NCI-H1694 treated with DMSO at 0.1 percent for 48 hours (cell line): ENCODE measurements around the gene UHRF1.

ENCODE experiments used
- DNase-seq: peaks from one replicate; lab custom pipeline; 2025; lab: John Stamatoyannopoulos, UW

Gene UHRF1

DNA sequence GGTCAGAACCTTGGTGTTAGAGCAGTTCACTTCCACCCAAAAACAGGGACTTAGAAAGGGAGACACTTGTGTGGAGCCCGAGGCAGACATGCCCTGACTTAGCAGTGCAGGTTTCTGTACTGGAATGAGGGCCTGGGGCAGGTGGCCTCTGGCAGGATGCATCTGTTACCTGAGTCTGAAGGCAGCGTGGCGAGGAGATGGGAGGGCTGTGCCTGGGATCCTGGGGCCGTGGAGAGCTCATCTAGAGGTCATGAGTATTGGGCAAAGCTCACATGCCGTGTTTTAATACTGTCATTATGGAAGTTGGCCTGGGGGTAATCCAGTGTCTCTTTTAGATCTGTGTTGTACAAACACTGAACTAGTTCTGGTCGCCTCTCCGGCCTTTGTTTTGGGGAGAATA lies 81.0 kb downstream of the UHRF1 start:
- DNase-seq, result no peak

DNA sequence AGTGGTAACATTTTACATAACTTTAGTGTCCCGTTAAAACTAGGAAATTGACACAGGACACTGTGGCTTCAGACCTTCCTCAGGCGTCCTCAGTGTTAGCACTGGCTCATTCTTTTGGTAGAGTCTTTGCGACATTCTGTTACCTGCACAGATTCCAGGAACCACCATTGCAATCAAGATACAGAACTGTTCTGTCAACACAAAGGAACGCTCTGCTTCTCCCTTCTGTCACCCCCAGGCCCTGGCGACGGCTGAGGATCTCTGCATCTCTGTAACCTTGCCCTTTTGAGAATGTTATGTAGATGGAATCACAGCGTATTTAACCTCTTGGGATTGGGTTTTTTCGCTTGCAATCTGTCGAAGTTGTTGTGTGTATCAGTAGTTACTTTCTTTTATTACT lies 82.2 kb downstream of the UHRF1 start:
- no peak for DNase-seq

DNA sequence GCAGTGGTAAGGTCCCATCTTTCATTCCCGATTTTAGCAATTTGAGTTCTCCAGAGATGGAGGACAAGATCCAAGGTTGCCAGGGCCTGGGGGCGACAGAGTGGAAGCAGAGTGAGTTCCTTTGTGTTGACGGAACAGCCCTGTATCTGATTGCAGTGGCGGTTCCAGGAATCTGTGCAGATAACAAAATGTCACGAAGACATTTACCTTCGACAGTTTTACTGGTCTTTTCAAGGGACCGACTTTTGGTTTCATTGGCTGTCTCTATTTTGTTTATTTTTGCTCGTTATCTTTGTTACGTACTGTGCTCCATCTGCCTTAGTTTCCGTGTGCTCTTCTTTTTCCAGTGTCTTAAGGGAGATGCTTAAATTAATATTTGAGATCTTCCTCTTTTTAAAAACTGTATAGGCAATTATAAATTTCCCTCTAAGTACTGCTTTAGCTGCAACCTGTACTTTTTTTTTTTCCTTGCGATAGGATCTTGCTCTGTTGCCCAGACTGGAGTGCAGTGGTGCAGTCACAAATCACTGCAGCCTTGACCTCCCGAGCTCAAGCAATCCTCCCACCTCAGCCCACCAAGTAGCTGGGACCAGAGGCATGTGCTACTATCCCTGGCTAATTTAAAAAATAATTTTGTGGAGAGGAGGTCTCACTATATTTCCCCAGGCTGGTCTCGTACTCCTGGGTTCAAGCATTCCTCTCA lies 82.8 kb downstream of the UHRF1 start:
- DNase-seq, result no peak

DNA sequence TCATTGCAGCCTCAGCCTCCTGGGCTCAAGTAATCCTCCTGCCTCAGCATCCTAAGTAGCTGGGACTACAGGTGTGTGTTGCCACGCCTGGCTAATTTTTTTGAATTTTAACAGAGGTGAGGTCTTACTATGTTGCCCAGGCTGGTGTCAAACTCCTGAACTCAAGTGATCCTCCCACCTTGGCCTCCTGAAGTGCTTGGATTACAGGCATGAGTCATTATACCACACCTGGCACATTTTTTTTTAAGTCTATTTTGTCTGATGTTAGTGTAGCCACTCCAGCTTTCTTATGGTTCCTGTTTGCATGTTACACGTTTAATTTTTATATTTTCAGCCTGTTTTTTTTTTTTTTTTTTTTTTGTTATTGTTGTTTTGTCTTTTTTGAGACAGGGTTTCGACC lies 84.4 kb downstream of the UHRF1 start:
- DNase-seq, result no peak

DNA sequence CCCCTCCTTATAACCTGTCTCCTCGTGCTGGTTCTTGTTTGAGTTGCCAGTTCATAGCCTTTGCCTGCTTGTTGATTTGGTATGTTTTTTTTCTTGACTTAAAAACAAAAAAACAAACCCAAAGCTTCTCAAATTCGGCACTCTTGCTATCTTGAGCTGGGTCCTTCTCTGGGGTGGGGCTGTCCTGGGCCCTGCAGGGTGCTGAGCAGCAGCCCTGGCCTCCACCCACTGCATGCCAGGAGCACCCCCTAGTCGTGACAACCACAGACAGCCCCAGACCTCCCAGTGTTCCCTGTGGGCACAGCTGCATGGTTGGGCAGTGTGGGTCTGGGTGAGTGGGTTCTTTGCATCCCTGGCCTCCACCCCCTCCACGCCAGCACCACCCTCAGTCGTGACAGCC lies 87.4 kb downstream of the UHRF1 start:
- DNase-seq, result no peak

DNA sequence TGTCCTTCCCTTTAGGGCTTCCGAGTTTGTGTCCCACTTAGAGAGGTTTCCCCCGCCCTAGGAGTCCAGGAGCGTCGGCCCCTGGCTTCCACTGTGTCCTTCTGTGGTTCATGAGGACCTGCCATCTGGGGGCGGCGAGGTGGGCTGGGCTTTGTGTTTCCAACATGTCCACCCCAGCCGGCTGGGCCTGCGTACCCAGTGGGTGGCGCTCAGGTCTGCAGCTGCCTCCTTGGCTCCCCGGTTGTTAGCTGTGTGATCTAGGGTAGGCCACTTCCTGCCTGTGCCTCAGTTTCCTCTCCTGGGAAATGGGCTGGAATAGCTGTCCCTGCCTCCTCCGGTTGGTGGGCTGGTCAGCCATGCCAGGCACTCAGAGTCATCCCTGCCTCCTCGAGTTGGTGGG lies 88.0 kb downstream of the UHRF1 start:
- DNase-seq, result no peak

DNA sequence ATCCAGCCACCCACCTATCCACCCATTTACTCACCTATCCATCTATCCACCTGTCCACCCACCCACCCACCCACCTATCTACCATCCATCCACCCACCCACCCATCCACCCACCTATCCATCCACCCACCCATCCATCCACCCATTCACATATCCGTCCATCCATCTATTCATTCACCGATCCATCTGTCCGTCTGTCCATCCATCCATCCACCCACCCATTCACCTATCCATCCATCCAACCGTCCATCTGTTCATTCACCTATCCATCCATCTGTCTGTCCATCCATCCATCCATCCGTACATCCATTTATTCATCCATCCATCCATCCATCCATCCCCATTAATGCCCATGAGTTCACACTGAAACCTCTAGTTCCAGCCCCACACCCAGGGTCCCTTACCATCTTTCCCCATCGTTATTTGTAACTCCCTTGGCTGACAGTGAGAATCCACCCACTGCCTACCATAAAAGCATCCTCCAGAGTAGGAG lies 90.9 kb downstream of the UHRF1 start:
- DNase-seq, result no peak

DNA sequence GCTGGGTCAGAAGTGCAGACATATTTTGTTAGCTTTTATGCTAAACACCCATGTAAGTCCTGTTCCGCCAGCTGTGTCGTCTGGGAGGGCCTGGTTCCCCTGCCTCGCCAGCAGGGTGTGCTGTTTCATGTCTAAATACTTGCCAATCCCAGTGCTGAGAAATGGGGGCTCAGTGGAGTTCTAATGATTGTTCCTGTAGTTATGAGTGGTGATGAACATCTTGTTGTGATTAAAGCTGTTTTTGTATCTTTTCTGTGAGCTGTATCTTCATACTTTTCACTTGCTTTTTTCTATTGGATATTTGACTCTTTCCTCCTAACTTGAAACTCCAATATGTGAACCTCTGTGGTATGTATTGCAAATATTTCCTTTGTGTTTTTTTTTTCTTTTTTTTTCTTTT lies 92.3 kb downstream of the UHRF1 start:
- peak; percentile 4 for DNase-seq

DNA sequence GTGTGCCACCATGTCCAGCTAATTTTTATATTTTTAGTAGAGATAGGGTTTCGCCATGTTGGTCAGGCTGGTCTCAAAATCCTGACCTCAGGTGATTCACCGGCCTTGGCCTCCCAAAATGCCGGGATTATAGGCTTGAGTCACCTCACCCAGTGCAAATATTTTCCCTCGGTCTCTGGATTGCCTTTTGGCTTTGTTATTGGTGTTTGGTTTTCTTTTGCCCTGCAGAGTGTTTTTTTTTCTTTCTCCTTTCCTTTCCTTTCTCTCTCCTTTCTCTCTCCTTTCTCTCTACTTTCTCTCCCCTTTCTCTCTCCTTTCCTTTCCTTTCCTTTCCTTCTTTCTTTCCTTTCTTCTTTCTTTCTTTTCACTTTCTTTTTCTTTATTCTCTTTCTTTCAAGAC lies 92.8 kb downstream of the UHRF1 start:
- no peak for DNase-seq

DNA sequence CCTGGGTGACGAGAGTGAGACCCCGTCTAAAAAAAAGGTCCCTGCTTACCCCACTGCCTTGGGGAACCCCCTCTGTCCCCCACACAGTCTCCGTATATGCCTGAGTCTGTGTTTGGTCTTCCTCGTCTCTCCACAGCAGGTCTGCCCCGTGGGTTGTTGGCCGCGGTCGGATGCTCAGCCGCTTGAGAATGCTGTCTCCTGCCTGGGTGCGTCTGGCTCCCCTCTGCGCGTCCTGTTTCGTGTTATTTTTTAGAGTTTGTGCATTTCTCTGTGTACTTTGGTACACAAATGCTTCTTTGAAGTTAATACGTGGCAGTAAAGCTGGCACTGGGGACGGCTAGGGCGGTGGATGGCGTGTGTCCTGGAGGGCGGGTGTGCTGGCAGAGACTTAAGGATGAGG lies 94.5 kb downstream of the UHRF1 start:
- DNase-seq, result no peak

DNA sequence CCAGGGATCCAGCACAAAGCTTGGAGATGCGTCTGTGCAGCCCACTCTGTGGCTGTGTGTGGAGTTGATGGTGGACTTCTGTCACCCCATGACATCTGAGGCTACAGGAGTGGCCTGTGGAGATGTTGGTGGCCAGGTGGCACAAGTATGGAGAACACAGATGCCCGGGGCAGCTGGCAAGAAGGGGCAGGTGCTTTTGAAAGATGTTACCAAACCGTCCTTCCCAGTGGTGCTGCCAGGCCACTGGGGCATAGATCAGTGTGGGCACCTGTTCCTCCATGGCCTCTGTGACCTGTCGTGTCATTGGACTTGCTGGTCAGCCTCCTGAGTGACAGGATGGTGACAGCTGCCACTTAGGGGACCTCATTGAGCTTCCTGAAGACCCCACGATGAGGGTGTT lies 95.8 kb downstream of the UHRF1 start:
- no peak for DNase-seq

DNA sequence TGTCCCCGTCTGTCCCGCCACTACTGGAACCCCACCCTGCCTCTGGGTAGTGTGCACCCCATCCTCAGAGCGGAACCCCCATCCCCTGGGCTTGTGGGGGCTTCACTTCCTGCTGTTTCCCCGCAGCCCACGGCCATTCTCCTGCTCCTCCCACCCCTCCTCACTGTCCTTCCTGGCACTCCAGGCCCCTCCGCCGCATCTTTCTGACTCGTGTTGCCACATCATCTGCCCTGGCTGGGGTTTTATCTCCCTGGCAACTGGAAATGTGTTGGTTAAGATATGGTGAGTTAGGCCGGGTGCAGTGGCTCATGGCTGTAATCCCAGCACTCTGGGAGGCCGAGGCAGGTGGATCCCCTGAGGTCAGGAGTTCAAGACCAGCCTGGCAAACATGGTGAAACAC lies 96.9 kb downstream of the UHRF1 start:
- DNase-seq, result no peak

DNA sequence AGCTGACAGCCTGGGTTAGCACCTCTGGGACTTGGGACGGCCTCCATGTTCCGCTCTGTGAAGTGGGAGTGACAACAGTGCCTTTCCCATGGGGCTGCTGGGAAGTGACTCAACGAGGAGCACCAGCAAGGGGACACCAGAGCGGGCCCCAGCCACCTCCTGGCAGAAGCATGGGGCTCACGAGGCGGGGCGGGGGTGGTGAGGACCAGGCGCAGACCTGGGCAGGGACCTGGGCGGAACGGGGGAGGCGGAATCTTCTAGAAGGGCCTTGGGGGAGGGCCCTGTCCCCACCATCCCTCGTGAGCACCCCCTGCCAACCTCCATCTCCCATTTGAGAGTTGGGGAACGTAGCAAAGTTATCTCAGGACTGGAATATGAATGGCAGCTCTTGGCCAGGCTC lies 97.5 kb downstream of the UHRF1 start:
- no peak for DNase-seq
